HG03354 (cell line): ENCODE measurements around the gene PRKAR2B.
"Not testable (repeated sequence)": the region's sequence is repeated elsewhere in the genome, so short reads cannot be mapped to it uniquely, and the experiment has no call there.

Experiments used
- ATAC-seq: cut with Tn5 transposase; IDR thresholded peaks from one replicate; pipeline ENCODE4 v1.9.1; 2021; ENCODE audit warnings: mild to moderate bottlenecking; ENCODE audit not compliant: unreplicated experiment, poor library complexity, severe bottlenecking

Gene PRKAR2B

DNA sequence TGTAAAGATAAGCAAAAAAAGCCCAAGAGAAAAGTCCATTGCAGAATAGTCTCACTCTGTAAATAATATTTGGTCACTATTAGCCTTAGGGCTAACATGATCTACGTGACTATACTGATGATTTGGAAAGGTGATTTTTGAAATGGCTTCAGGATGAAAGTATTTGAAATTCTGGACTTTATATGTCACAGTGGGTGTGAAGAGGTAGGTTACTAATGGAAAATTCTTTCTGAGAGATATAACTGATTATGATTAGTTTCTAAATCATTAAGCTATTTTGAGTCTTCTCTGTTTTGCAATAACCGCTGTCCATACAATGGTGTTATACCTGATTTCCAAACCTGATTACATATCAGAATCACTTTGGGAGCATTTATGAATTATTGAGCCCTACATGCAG, 104.2 kb downstream of the PRKAR2B start:
- no peak for ATAC-seq

DNA sequence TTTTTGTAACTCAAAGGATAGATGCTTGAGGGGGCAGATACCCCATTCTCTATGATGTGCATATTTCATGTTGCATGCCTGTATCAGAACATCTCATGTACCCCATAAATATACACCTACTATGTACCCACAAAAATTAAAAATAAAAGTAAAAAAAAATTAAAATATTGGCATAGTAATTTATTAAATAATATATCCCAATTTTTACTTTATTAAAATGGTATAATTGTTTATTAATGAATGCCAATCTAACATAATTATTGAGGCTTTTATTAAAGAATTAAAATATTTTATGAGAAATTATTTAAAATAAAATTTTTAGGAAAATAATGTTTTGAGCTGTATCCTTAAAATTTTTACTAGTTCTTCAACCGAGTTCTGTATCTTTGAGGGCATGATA, 105.4 kb downstream of the PRKAR2B start:
- ATAC-seq: no peak

DNA sequence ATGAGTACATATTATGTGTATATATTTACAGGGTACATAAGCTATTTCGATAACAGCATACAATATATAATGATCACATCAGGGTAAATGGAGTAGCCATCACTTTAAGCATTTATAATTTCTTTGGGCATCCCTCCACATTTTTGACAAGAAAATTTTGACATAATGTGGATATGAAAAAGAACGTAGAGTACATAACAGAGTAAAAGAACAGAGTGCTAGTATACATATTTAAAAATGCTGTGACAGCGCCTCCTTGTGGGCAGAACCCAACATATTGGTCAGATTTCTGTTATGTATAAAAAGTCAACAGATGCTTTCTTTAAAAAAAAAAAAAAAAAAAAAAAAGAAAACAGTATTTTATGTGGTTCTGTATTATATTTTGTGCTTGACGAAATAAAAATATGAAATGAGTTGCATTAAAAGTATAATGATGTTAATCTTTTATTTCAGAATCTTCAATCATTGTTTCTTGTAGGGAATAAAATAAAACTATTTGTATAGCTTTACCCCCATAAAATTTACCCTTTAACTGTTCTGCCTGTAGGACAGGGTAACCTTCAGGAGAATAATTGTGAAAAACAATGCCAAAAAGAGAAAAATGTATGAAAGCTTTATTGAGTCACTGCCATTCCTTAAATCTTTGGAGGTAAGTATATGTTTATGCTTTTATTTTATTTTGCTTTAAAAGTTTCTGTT, 106.0 kb downstream of the PRKAR2B start:
- peak; percentile 47 for ATAC-seq

DNA sequence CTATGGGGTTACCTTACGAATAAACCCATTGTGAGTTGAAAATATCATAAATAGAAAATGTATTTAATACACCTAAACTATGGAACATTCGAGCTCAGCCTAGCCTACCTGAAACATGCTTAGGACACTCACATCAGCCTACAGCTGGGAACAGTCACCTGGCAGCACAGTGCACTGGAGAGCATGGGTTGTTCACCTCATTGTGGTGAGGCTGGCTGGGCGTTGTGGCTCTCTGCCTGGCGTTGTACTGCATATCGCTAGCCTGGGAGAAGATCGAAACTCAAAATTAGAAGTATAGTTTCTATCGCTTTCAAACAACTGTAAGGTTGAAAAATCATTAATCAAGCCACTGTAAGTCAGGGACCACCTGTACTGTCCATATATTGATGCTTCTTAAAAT, 107.0 kb downstream of the PRKAR2B start:
- ATAC-seq: no peak

DNA sequence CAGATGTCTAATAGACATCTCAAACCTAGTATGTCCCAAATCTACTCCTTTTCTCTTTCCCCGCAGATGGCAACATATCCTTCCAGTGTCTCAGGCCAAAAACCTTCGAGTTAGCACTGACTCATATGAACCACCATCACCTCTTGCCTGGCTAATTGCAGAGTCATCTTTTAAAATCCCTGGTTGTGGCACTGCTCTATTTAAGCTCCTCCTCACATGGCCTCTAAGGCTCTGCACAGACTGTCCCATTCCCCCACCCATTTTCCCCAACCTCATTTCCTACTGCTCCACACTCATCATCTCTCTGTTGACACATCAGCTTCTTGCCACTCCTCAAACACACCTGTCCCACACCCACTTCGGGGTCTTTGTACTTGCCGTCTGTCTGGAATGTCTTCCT, 107.5 kb downstream of the PRKAR2B start:
- no peak for ATAC-seq

DNA sequence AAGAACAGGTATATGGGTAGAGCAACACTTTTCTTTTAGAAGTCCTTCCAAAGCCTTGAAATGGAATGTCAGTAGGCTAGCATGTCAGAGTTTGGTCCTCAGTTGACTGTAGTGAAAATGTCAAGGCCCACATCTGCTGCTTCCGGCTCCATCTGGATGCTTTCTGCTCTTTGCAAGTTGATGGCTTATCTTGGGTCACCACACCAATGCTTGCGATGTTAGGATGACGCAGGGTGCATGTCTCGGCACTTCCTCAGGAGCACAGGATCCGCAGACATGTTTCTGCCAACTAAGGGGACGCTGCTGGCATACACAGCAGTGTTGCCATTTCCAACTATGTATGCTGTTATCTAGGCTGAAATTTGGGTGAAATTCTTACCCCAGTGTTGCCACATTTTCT, 110.3 kb downstream of the PRKAR2B start:
- no peak for ATAC-seq

DNA sequence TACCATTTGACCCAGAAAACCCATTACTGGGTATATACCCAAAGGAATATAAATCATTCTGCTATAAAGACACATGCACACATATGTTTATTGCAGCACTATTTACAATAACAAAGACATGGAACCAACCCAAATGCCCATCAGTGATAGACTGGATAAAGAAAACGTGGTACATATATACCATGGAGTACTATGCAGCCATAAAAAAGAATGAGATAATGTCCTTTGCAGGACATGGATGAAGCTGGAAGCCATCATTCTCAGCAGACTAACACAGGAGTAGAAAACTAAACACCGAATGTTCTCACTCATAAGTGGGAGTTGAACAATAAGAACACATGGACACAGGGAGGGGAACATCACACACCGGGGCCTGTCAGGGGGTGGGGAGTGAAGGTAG, 111.2 kb downstream of the PRKAR2B start:
- ATAC-seq: not testable (repeated sequence)

DNA sequence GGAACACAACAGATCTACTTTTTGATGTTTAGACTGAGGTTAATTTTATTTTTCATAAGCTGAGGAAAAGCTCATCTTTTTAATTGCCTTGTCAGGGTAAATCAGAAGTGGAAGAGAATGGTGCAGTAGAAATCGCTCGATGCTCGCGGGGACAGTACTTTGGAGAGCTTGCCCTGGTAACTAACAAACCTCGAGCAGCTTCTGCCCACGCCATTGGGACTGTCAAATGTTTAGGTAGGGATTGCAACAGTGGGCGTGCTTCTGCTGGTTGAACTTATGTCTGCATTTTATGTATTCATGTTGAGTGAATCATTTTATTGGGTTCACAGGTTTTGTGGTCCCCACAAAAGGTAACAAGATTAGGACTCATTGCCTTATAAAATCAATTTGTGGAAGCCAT, 112.6 kb downstream of the PRKAR2B start:
- ATAC-seq: no peak

DNA sequence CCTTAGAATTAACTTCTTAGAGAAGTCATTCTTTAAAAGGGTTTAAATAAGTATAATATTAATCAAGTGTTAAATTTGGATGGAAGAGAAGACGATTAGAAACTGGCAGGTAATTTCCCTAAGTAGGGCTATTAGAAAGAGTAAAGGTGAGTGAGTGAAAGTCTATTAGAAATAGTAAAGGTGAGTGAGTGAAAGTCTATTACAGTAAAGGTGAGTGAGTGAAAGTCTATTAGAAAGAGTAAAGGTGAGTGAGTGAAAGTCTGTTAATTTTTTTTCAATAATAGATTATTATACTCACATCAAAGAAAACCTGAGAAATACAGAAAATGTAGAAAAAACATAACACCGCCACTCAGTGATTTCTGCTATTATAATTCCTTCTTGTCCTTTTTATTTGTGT, 113.5 kb downstream of the PRKAR2B start:
- ATAC-seq: no peak

DNA sequence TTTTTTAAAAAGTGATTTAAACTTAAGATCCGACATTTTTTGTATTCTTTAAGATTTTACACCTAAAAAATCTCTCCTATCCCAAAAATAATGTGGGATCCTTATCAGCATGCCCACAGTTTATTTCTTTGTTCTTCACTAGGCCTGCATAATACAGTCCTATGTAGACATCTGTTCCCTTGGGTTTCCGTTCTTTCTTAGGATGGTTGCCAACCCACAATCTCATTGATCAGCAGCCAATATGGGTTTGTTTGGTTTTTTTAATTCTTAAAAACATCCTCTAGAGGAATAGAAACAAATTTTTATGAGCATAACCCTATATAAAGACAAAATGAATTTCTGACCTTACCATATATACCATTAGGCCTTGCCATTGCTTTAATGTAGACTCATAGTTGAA, 115.9 kb downstream of the PRKAR2B start:
- ATAC-seq: no peak

DNA sequence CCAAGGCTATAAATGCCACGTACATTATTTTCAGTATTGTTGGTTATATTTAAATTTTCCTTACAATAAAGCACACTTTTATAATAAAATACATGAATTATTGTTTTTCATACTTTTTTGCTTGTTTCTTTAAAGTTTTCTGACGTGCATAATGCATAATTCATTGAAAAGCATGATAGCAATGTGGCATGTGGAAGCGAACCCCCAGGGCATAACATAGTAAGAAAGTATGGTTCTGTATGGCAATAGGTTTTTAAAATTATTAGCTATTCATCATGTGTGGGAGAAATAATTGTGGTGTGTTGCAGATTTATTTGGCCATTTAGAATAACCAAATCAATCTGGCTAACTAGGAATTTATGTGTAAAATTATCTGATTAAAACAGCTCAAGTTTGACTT, 116.9 kb downstream of the PRKAR2B start:
- ATAC-seq: no peak

DNA sequence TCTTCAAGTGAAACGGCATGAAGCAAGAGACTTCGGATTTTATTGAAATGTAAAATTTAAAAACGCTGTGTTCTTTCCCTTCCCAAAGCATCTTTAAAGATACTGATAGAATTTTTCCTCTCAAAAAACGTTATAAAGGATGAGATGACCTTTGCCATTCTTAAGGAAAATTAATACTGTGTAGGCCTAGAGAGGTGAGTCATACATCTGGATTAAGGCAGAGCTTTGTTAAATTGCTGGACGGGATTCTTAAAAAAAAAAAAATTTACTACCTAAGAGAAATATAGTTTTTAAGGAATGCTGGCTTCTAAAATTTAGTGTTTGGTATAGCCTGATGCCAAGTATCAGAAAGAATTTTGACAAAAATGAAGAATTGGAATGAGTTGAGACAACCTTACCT, 118.0 kb downstream of the PRKAR2B start:
- no peak for ATAC-seq

DNA sequence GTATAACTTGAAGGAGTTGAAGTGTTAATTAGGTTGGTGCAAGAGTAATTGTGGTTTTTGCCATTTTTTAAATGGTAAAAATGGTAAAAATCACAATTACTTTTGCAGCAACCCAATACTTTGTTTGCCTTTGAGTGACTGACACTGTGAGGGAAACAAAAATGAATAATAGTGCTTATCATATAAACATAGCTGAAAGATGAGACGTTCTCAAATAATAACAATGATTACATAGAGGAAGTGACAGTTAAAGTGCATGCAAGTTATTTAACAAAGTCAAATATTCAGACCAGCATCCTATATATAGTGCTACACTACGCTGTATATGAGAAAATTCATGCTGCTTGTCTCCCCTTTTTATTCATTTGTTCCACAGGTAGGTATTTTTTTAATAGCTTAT, 119.6 kb downstream of the PRKAR2B start:
- no peak for ATAC-seq

DNA sequence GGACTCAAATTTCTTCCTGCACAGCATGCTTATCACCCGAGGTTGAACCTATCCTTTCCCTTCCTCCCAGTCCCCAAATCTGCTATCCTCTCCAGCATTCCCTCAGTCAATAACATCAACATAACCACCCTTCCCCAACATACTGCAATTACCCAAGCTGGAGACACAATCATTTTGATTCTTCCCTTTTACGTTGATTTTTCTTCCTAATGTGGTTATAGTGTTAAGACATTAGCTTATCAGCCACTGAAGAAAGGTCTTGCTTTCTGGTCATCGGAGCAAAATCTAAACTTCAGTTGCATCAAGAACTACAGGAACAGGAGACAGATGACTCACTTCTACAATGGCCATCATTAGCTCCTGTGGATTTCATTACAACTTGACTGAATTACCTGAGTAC, 120.8 kb downstream of the PRKAR2B start:
- ATAC-seq: no peak

DNA sequence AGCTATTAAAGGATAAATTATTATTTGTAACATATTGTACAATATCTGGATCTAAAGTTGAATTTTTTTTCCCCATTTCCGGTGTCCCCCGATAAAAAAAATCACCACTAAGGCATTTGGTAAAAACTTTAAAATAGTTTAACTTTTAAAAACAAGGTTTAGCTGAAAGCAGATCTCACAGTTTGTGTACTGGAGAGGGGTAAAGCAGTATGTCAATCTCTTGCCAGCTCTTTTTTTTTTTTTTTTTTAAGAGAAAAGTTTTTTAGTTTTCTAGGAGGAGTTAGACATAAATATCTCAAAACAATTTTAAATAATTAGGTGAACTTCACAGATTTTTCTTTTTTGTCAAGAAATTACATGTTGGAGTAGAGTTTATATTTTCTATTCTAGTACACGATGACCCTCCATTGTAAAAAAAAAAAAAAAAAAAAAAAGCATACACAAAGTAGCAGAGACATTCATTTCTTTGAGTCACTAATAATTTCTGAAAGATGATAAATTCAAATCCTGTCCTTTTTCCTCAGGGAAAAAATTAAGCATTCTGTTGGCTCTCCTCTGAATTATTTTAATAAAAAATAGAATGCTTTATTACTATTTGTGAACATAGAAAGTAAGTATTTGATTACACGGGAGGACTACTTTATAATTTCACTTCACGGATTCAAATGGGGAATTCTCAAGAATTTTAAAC, 122.4 kb downstream of the PRKAR2B start:
- no peak for ATAC-seq

DNA sequence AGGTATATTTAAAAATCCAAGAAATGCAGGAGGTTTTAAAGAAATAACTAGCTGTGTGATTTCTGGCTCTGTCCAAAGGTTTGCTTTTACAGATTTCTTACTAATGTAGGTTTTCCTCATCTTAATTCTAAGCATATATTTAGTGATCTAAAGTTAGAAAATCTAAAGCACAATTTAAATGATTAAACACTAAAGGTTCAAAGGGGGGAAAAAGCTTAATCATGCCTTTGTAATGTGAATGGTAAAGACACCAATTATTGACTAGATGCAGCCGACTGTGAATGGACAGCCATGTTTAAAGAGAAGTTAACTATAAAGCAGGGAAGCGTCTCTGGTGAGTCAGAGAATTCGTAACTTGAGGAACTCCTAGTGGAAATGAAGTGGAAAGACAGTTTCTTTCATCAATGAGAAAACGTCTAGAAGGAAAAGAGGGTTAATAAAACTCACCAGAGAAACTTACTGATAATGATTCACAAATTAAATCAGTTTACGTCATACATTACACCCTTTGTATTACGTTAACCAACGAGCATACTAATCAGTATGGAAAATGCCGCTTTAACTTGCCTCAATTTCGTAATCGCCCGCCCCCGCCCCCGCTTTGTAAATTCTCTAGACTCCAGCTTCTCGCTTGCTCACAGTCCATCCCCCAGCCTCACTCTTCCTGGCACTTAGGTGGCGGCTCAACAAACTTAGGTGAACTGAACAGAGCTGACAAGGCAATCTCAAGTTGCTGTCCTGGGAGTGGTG, 123.2 kb downstream of the PRKAR2B start:
- ATAC-seq: no peak

DNA sequence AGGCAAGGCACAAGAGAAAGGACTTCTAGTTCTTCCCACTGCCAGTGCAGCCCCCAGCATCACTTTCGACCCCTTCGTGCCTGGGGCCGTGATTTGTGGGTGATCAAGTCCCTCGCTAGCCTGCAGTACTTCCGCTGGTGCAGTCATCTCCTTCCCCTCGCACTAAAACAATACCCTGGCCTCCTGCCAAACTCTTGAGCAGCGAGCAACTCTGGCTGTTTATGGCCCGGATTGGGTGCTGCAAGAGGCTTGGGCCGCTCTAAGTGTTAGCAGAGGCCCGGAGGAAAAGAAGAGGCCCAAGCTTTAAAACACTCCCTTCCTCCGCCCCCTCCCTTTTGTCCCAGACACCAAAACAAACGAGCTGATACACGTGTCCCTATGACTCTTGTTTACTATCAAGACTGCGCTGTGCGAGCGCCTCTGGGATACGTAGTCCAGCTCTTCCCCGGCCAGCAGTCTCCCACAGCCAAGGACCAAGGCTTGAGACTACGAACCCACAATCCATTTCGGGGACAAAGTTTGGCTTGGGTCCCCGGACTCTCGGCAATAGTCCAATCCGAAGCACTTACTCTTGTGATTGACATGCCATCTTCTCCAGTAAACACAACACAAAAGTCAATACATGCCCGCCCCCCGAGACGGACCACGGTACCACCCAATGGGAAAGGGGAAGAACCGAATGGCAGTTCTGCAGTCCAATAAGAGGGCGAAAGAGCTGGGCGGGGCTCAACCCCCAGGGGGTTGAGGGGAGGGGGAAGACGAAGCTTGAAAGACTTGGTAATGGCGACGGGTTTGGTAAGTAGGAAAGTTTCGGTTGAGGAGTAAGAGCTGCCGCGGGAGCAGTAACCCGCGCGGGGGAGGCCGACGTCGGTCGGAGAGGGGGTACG, 124.0 kb downstream of the PRKAR2B start, which contains the start of gene HBP1:
Gene HBP1, plus strand, starts transcription at position 771 of the 887 bp plus-strand sequence. CDS start 10,891 bp downstream, outside the sequence.
- ATAC-seq: peak; percentile 89

DNA sequence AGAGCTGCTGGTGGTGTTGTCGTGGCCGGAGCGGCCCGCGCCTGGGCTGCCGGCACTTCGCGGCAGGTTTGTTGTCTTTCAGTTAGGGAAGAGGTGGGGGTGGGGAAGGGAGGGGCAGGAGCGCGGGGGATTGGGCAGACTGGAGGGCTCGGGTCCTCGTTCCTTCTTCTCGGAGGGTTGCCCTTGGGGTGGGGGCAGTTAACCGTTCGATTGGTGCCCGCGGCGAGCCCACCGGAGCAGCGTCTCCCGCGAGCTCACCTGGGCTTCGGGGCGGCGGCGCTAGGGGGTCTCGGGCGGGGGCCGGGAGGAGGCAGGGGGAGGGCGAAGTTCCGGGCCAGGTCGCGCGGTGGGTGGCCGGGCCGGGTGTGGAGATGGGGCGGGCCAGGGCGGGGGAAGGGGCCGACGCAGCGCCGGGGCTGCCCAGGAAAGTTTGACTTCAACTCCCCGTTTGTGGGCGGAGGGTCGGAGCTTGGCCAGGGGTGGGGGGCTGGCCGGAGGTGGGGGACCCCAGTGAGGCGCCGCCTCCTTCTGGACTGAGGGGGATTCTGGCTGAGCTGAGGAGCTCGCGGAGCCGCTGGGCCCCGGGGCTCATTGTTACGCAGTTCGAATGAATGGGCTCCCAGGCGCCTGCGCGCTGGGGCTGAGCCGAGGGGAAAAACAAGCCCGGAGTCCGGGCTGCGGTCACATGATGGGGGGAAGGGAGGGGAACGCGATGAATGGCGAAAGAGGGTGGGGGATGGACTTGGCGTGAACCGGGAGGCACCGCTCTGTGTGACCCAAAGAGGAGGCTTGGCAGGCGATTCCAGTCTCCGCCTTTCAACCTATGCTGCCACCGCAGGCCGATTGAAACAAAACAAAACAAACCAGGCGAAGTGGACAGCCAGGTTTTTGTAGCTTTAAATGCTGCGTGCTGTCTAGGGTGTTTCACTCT, 124.9 kb downstream of the PRKAR2B start:
- peak; percentile 25 for ATAC-seq
